Stimulated activated naive CD8-positive, alpha-beta T cell treated with anti-CD3 and anti-CD28 coated beads, Interleukin-15, Interleukin-2, amounts not matched to agents 100 U/mL and 50 U/mL, for 24 hours (primary cell): ENCODE measurements around the gene KANSL1.
A peak's percentile ranks its signal among the peaks of the same experiment; 100 is the strongest.
"Not testable (repeated sequence)": the region's sequence is repeated elsewhere in the genome, so short reads cannot be mapped to it uniquely, and the experiment has no call there.

Experiments
- ATAC-seq: fragments of 150-1000 bp; cut with Tn5 transposase; one replicate; pipeline ENCODE4 v1.10.0; 2021
- DNase-seq: peaks from one replicate; pipeline ENCODE4 v3.0.0; 2021

Gene KANSL1, protein sequence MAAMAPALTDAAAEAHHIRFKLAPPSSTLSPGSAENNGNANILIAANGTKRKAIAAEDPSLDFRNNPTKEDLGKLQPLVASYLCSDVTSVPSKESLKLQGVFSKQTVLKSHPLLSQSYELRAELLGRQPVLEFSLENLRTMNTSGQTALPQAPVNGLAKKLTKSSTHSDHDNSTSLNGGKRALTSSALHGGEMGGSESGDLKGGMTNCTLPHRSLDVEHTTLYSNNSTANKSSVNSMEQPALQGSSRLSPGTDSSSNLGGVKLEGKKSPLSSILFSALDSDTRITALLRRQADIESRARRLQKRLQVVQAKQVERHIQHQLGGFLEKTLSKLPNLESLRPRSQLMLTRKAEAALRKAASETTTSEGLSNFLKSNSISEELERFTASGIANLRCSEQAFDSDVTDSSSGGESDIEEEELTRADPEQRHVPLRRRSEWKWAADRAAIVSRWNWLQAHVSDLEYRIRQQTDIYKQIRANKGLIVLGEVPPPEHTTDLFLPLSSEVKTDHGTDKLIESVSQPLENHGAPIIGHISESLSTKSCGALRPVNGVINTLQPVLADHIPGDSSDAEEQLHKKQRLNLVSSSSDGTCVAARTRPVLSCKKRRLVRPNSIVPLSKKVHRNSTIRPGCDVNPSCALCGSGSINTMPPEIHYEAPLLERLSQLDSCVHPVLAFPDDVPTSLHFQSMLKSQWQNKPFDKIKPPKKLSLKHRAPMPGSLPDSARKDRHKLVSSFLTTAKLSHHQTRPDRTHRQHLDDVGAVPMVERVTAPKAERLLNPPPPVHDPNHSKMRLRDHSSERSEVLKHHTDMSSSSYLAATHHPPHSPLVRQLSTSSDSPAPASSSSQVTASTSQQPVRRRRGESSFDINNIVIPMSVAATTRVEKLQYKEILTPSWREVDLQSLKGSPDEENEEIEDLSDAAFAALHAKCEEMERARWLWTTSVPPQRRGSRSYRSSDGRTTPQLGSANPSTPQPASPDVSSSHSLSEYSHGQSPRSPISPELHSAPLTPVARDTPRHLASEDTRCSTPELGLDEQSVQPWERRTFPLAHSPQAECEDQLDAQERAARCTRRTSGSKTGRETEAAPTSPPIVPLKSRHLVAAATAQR (N-terminal part only)

DNA sequence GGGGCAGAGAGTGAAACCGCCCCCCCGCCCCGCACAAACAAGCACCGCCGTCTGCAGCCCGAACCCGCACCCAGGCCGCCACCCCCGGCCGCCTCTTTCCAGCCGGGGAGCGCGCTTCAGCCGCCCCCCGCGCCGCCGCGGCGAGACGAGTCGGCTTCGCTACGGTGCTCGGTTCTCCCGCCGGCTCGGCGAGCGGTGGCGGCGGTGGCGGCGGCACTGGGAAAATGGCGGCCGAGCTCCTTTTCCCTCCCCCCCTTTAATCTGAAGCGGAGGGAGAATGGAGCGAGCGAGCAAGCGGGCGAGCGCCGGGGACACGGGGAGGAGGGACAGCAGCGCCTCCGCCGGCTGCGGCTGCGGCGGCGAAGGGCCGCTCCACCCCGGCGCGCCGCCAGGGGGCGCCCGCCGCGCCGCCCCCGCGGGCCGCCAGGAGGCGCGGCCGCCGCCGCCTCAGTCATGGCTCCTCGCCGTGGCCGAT is at the start of gene KANSL1:
Gene KANSL1 (minus strand): TSS at position 279 of the 475 bp plus-strand sequence. CDS start 21,286 bp downstream, outside the sequence.
- DNase-seq (peak; percentile 91), ATAC-seq (peak; percentile 71)

DNA sequence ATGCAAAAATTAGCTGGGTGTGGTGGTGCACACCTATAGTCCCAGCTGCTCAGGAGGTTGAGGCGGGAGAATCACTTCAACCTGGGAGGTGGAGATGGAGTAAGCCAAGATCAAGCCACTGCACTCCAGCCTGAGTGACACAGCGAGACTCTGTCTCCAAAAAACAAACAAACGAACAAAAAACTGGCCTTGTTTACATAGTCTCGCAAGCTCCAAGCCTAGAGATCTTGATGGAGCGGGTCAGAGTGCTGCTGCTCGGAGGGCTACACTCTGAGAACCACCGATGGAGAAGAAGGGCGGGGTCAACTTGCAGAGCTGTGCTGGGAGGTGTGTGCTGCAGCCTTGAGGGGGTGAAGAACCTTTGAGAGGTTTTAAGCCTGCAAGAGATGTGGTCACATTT is 38.1 kb upstream of the KANSL1 start:
- DNase-seq: not testable (repeated sequence)
- peak; percentile 16 for ATAC-seq

DNA sequence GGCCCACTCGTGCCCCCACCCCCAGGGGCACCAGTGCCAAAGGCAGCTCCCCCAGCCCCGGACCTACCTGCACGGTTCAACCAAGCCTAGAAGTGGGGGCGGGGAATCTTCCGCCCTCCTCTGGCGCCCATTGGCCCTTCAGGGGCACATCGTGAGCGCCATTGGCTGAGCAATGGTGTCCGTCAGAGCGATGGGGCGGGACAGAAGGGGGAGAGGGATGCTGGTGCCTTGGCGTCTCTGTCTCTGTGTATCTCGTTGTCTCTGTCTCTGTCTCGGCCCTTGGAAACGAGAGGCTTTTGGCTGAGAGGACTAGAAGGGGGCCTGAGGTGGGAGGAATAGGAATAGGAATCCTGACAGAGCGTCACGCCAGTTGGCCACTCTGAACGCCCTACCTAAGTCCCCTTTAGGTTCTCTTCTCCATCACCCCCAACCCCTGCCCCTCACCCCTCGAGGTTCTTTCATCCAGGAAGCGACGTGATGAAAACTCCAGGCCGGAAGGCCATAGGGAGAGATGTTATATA is 32.1 kb upstream of the KANSL1 start:
- DNase-seq (peak; percentile 94), ATAC-seq (peak; percentile 100)

DNA sequence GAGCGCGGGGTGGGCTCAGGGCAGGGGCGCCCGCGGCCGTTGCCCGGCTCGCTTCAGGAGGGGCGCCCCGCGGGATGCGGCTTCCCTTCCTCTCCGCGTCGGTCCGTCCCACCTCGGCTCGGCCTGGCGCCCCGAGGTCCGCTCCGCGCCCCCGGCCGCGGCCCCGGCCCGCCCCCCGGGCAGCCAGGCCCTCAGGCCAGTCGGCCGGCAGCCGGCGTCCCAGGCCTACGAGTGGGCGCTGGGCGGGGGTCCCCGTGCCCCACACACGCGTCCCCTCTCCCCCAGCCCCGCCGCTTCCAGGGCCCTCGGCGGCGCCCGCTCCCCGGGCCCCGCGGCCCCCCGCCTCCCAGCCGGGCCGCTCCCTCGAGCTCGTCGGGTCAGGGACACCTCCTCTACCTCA is 31.6 kb upstream of the KANSL1 start:
- DNase-seq: peak; percentile 13
- ATAC-seq: peak; percentile 34

DNA sequence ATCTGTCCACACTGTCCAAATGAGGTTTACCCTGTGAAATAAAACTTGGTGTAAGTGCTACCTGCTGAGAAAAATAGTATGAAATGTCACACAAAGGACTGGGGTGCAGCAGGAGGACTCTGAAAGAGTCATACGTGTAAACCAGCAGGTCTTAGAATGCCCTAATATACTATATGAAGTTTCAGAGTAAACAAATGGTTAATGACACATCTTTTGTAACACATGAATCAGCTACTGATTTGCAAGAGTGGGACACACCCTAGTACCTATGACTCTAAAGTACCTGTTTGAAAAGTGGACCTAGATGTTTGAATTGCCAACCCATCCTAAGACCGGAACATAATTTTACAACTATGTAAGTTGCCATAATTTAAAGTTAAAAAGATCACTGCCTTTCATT is 29.8 kb upstream of the KANSL1 start:
- ATAC-seq: peak; percentile 37

DNA sequence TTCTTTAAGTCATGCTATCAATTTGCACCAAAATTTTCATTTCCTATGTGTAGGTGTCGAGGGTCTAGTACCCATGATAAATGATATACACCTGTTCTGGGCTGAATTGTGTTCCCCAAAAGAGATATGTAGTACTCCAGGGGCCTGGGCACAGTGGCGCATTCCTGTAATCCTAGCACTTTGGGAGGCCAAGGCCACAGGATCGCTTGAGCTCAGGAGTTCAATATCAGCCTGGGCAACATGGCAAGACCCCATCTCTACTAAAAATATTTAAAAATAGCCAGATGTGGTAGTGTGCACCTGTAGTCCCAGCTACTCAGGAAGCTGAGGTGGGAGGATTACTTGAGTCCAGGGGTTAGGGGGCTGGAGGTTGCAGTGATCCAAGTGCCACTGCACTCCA is 23.5 kb upstream of the KANSL1 start:
- ATAC-seq (no peak), DNase-seq (no peak)

More for the DNA sequence above, 29.8 kb upstream of the KANSL1 start:
- DNase-seq: not testable (repeated sequence)

DNA sequence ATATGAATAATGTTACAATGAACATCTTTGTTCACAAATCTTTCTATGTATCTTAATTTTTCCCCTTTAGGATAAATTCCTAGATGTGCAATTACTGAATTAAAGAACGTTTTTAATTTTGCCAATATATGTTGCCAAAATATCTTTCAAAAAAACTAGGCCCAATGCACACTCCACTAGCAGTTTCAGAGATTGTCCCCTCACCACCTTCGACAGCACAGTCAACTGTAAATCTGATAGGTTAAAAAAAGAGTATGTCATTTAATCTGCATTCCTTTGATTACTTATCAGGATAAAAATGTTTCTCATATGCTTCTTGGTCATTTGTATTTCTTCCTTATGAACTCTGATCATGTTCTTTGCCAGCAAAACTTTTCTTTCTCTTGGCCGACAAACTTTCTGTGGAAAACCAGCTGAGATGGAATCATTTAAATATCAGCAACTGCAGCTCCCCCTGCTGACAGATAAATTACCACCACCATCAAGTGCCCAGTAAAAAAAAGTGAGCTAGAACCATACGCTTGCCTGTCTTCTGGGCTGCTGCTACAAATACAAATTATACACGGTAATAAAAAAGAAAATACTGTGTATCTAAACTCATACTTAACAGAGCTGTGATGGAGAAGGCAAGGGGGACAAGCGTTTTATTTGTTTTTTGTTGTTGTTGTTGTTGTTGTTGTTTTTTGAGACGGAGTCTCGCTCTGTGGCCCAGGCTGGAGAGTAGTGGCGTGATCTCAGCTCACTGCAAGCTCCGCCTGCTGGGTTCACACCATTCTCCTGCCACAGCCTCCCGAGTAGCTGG is 19.6 kb upstream of the KANSL1 start:
- ATAC-seq: peak; percentile 64

DNA sequence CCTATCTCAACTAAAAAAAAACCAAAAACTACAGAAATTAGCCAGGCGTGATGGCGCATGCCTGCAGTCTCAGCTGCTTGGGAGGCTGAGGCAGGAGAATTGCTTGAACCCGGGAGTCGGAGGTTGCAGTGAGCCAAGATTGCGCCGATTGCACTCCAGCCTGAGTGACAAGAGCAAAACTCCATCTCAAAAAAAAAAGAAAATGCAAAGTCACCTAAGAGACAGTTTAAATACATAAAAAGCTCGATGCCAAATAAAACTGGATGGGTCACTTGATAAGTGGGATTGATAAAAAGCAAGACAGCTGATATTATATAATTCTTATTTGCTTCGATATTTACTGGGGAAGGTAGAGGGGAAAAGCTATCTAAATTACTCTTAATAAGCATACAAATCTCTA is 15.8 kb upstream of the KANSL1 start:
- DNase-seq: no peak
- ATAC-seq: no peak

More for the DNA sequence above, 19.6 kb upstream of the KANSL1 start:
- peak; percentile 58 for DNase-seq

DNA sequence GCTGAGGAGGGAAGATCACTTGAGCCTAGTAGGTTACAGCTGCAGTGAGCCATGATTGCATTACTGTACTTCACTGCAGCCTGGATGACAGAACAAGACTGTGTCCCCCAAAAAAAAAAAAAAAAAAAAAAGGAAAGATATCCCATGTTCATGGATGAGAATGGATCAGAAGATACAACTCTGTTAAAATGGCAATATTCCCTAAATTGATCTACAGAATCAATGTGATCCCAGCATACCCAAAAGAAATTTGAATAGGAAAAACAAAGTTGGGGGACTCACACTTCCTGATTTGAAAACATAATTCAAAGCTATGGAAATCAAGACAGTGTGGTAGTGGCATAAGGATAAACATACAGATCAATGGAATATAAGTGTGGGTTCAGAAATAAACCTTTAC is 12.7 kb upstream of the KANSL1 start:
- DNase-seq: no peak
- no peak for ATAC-seq

DNA sequence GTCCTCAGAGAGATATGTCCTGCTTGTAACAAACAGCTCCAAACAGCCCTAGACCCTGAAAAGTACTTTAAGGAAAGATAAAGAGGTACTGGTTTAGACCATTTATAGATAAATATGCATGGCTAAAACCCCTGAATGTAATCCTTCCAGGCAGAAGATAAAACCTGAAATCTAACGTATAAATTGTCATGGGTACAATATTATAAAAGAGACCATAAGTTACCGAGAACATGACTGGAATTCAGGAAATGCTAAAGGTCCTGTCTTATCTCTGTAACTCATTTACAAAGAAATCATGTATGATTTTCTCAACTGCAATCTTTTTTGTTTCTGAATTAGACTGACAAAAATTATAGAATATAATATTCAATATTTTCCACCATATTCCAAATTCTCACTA is 9.2 kb upstream of the KANSL1 start:
- DNase-seq (no peak), ATAC-seq (no peak)

DNA sequence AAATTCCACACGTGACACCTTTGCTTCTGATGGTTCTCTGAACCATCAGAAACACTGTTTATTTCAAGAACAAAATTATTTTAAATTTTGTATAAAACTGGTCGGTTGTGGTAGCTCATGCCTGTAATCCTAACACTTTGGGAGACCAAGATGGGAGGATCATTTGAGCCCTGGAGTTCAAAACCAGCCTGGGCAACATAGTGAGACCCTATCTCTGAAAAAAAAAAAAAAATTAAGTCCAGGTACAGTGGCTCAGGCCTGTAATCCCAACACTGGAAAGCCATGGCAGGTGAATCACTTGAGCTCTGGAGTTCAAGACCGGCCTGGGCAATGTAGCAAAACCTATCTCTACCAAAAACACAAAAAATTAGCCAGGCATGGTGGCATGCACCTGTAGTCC is 8.3 kb upstream of the KANSL1 start:
- DNase-seq (no peak), ATAC-seq (no peak)

DNA sequence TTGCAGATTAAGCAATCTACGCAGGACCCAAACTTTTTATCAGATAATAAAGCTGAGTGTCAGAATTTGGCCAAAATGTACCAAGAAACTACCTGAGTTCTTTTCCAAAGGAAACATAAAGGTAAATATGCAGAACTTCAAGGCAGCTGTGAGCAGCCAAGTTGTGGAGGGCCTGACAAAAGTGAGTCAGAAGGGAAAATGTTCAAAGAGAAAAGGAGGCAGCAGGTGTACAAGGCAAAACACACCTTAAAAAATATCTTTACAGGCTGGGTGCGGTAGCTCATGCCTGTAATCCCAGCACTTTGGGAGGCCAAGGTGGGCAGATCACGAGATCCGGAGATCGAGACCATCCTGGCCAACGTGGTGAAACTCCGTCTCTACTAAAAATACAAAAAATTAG is 7.0 kb upstream of the KANSL1 start:
- ATAC-seq (no peak), DNase-seq (no peak)

DNA sequence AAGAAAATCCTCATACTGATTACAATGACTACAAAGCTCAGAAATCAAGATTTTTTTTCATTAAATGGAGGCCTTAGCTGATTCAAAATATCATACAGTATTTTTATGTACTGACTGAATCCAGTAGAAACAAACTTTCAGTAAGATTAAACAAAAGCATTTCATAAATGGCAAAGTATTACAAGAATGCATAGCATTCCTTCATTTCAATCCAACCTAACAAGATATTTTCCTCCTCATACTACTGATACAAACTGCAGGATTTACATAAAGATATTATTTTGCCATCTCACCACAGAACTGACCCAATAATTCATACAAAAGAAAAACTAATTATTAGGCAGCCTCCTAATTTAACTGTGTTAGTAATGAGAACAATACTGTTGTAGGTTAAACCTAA is 6.2 kb upstream of the KANSL1 start:
- DNase-seq: no peak
- no peak for ATAC-seq

DNA sequence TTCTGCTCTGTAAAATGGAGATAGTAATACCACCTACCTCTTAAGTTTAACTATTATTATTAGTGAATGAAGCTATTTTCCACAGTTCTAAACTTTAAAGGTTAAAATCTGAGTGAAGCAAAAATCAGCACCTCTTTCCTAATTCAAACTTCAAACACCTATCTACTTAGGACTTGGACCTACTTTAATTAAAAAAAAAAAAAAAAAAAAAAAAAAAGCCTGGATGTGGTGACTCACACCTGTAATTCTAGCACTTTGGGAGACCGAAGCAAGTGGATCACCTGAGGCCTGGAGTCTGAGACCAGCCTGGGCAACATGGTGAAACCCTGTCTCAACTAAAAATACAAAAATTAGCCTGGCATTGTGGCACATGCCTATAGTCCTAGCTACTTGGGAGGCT is 5.0 kb upstream of the KANSL1 start:
- DNase-seq: no peak
- ATAC-seq: no peak

DNA sequence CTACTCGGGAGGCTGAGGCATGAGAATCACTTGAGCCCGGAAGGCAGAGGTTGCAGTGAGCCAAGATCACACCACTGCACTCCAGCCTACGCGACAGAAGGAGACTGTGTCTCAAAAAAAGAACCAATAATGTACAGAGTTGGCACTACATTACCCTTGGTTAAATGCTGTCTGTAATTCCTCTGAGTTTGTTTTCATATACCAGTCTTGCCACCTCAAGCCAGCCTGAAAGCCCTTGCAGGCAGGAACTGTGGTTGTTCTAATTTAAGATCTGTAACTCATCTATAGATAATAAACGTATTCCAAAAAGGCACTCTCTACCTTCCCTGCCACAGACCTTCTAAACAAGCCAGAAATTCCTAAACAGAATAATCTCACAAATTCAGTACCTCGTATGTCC is 4.3 kb upstream of the KANSL1 start:
- DNase-seq: no peak
- no peak for ATAC-seq

DNA sequence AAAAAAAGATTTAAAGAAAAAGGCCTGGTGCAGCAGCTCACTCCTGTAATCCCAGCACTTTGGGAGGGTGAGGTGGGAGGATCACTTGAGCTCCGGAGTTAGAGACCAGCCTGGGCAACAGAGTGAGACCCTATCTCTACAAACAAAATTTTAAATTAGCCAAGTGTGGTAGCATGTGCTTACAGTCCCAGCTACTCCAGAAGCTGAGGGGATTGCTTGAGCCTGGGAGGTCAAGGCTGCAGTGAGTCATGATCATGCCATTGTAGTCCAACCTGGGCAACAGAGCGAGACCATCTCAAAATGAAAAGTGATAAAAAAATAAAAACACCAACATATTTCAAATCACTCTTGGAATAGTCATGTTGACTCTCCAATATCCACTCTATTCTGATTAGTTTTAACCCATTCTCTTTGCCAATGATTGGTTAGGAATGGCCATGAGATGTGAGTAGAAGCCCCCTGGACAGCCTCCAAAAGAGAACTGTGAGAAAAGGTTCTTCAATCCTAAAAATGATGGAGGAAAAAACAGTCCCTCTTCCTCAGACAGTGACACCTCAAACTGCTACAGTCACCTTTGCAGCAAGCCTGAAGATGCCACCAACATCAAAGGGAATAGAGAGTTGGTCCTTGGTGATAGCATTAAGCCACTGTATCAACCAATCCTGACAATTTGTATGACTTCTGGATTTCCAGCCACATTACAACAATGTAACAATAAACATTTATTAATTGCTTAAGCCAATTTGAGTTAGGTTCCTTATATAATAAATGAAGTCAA is 2.9 kb upstream of the KANSL1 start:
- DNase-seq (no peak), ATAC-seq (no peak)

DNA sequence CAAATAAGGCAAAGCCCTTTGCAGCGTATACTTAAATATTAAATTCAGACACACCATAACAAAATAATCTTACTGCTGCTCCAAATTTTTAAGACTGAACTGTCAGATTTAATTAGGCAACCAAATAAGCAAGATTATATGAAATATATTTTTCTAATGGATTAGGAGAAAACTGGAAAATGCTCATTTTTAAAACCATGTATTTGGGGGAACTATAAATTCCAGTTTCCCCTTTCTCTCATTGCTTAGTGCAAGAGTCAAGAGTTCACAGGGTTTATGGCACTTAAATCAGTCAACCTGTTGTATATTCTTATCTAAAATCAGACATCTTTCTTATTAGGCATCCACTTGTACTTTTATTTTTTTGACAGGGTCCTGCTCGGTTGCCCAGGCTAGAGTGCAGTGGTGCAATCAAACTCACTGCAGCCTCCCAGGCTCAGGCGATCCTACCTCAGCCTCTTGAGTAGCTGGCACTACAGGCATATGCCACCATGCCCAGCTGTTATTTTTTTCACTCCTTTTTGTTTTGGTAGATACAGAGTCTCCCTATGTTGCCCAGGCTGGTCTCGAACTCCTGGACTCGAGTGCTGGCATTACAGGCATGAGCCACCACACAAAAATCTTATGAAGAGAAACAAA is 2.1 kb upstream of the KANSL1 start:
- ATAC-seq (no peak), DNase-seq (no peak)

DNA sequence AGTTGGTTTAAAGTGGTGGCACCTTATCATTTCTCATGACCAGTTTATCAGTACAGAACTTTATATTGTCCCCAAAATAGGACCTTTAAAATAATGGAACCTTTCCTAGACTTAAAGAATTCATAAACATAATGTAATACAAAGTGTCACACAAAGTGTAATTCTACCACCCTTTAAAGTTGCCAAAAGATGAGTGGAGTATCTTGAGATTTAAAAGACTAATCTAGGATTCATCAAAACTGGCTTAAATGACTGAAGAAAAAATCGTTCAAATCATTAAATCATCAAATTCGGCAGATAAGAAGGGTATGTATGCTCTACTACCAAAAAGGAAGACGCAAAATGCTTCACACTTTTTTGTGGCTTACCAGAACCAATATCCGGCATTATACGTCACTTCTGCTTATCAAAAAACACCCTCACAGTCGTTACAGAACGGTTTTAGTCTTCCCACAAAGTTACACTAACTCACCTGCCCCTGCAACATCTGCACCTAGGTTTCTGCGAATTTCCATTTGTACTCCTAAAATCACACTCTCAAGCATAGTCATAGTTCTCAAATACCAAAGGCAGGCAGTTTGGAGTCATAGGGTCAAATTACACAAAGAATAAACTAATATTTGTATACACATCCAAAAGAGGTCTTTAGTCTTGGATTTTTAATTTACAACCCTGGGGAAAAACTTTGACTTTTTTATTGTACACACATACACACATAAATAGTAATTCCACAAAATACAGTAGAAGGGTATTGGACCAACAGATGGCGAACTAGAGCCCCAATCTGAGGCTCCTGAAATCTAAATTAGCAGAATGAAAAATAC is 1.4 kb upstream of the KANSL1 start:
- ATAC-seq: peak; percentile 19
- DNase-seq: peak; percentile 42
